Gastroesophageal sphincter (tissue), 3 donors: Measurements from ENCODE around the gene PNKP.

Experiments
- CTCF ChIP-seq, 4 experiments: fragments of 200-600 bp in 2 of 4; fragments of 450-650 bp in 2 of 4; sonication (generic) in 1 of 4; IDR thresholded peaks; one replicate each; pipeline ENCODE4 v1.5.1; 2017 to 2019; ENCODE audit warnings: antibody characterized with exemption in 4 of 4, mild to moderate bottlenecking in 2 of 4, moderate library complexity in 2 of 4
- POLR2A ChIP-seq, 2 donors: fragments of 450-650 bp; IDR thresholded peaks; one replicate each; pipeline ENCODE4 v1.6.1; 2017; ENCODE audit warnings: antibody characterized with exemption in 2 of 2, mild to moderate bottlenecking in 2 of 2, moderate library complexity in 1 of 2

GRCh38 chr19:49843265-49843664 is 24.1 kb downstream of the PNKP start:
- TF ChIP-seq CTCF (IDR thresholded peaks at IDR 0.05) (no peak), POLR2A (IDR thresholded peaks at IDR 0.05) (no peak)
